GM21737 (cell line): Measurements from ENCODE around the gene XPNPEP2.

Experiments used
- ATAC-seq: cut with Tn5 transposase; IDR thresholded peaks from one replicate; pipeline ENCODE4 v1.9.1; 2021; ENCODE audit warnings: mild to moderate bottlenecking, moderate library complexity; ENCODE audit not compliant: unreplicated experiment

The XPNPEP2 gene

DNA sequence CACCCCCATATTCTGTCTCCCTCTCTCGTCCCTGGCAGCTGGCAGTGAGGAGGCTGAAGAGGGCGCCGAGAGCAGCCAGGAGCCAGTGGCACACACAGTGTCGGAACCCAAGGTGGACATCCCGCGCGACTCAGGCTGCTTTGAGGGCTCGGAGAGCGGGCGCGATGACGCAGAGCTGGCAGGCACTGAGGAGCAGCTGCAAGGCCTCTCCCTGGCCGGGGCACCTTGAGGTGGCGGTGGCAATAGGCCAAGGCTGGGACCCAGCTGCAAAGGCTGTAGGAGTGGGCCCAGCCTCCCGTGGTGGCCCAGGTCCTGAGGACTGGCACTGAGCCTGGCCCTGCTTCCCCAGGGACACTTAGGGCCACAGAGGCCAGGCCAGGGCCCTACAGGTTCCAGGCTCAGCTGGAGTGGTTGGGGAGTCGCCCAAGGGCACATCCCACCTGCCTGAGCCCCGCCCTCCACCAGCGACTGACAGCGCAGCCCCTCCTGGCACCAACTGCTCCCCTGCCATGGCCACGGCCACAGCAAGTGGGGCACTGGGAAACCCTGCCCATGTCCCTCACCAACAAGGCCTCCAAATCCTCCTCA is 54.9 kb downstream of the XPNPEP2 start:
- ATAC-seq, result no peak

DNA sequence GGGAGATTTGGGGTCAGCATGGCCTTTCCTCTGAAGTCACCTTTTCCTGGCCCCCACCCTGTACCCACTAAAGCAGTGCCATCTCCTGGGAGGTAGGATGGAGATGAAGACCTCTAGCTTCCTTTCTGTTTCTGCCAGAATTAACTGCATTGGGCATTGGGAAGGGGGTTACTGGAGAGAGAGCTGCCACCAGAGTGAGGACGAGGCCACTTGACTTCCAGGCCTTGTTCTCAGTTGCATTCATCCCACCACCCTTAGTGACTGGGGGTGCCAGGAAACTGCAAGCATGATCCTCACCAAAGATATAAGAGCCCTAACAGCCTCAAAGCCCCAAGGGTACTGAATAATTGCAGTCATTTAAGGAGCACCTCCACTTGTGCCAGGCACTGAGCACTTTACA is 56.8 kb downstream of the XPNPEP2 start:
- ATAC-seq, result no peak

- no peak for ATAC-seq
These were observed 58.6 kb downstream of the XPNPEP2 start for GRCh38 chrX:129797251-129797906.

GRCh38 chrX:129798456-129798855 is 59.7 kb downstream of the XPNPEP2 start:
- ATAC-seq, result no peak

GRCh38 chrX:129798888-129799287 is 60.1 kb downstream of the XPNPEP2 start:
- ATAC-seq, result no peak

DNA sequence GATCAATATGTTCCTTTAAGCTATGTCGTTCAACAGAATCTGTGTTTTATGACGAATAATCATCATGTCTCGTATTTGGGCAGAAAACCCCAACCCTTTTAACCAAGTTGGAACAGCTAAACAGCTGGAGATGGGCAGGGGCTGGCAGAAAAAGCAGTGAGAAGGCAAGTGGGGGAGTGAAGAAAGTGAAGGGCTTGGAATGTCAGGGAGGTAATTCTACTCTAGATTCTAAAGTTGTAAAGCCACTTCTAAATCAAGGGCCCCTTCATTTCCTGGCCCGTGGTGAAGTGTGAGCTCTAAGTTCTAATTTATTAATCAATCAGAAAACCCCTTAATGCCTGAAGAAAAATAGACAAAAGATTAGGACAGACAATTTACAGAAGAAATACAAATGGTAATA is 61.4 kb downstream of the XPNPEP2 start:
- no peak for ATAC-seq

DNA sequence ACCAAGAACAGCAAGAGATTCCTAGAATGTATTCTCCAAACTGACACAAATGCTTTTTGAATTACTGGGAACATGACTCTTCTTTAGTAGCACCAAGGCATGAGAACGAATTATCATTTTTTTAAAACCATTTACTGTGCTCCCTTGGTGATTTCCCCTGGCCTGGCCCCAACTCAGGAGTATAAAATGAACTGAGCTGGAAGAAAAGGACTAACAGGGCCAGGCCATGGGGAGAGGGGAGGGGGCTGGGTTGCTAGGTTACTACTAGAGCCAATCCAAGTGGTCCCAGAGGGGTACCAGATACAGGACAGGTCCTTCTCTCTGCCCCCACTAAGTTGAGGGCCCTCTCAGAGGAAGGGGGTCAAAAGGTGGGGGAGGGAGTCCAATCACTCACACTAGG is 64.1 kb downstream of the XPNPEP2 start:
- ATAC-seq, result no peak

DNA sequence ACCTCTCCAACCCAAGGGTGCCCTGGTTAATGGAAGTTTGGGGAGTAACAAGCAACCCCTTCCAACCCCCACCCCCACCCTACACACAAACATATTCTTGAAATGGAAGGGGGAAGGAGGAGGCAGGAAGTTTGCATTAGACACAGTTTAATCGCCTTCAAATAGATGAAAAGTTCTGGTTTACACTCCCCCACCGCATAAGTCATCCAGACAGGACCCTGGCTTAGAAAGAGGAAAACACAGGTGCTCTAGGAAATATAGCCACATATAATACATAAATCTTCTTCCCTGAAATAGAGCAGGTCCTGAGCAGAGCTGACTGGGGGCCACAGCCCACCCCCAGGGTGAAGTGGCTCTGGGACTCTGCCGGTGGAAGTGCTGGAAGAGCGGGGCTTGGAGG is 66.0 kb downstream of the XPNPEP2 start:
- no peak for ATAC-seq

GRCh38 chrX:129808158-129808828 is 69.5 kb downstream of the XPNPEP2 start:
- ATAC-seq, result no peak

- no peak for ATAC-seq
These were observed 70.3 kb downstream of the XPNPEP2 start for GRCh38 chrX:129808829-129809796.

- no peak for ATAC-seq
These were observed 75.0 kb downstream of the XPNPEP2 start for GRCh38 chrX:129813662-129814368.

DNA sequence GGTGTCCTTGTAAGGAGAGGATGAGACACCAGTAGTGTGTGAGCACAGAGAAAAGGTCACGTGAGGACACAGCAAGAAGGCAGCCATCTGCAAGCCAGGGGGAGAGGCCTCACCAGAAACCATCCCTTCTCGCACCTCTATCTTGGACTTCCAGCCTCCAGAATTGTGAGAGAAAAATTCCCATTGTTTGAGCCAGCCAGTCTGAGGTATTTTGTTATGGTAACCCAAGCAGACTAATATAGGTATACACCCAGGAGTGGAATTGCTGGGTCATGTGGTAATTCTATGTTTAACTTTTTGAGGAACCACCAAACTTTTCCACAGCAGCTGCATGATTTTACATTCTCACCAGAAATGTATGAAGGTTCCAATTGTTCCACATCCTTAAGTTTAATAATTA is 79.3 kb downstream of the XPNPEP2 start:
- ATAC-seq, result no peak
